Activated naive CD4-positive, alpha-beta T cell treated with anti-CD3 and anti-CD28 coated beads for 36 hours (primary cell): Measurements from ENCODE around the gene NUP188. TPM values are rescaled to one million over a fixed set of nuclear protein-coding genes. Genes with fewer than 3 reads are reported as not detected.
A peak's percentile ranks its signal among the peaks of the same experiment; 100 is the strongest.

Experiments
- CTCF ChIA-PET: fragments of 350-600 bp; sonication (Branson Sonifier 250); formaldehyde crosslinking; loops from one replicate; lab custom pipeline; 2021; ENCODE audit warnings: antibody characterized with exemption; lab: Charles Lee
- DNase-seq: peaks from one replicate; pipeline ENCODE4 v3.0.0-alpha.2; 2020
- H3K27ac Mint-ChIP-seq: one replicate; pipeline ENCODE4 v1.8.0; 2021; ENCODE audit warnings: mild to moderate bottlenecking, mixed read lengths
- H3K27me3 Mint-ChIP-seq: one replicate; pipeline ENCODE4 v1.8.0; 2021; ENCODE audit warnings: low read depth, mixed read lengths
- H3K36me3 Mint-ChIP-seq: one replicate; pipeline ENCODE4 v1.8.0; 2021; ENCODE audit warnings: low read depth, mixed read lengths
- H3K4me1 Mint-ChIP-seq: one replicate; pipeline ENCODE4 v1.8.0; 2021; ENCODE audit warnings: low read depth, mixed read lengths
- H3K4me3 Mint-ChIP-seq: one replicate; pipeline ENCODE4 v1.8.0; 2021; ENCODE audit warnings: mild to moderate bottlenecking, moderate library complexity, mixed read lengths
- H3K9me3 Mint-ChIP-seq: one replicate; pipeline ENCODE4 v1.8.0; 2021; ENCODE audit warnings: mixed read lengths
- intact Hi-C: fragments of 100-400 bp; cut with micrococcal nuclease; formaldehyde crosslinking; loops from one replicate; pipeline ENCODE4 v1.15.1; 2023
- total RNA-seq, 2 experiments: library from RNA; stranded (reverse); gene quantifications; one replicate each; pipeline ENCODE4 v1.2.3, GENCODE V29; 2021

The NUP188 gene
- total RNA-seq, 2 experiments from 2014 or later: 101 to 112 TPM

- DNase-seq: peak; percentile 39
- Mint-ChIP-seq H3K4me1 (peaks cover 61% of the 10 kb centered on the region), H3K36me3 (peaks cover 7% of the 10 kb centered on the region), H3K9me3 (no peaks in the 10 kb centered on the region), H3K27me3 (no peaks in the 10 kb centered on the region), H3K27ac (peak overlapping the region; percentile 75), H3K4me3 (no peak overlapping the region)
- CTCF ChIA-PET: no interaction called here
- intact Hi-C loops: no loop called here
Measured at GRCh38 chr9:128903871-128904620, 43.5 kb upstream of the NUP188 start.

- DNase-seq: no peak
- Mint-ChIP-seq H3K27me3 (no peaks in the 10 kb centered on the region), H3K4me3 (no peak overlapping the region), H3K9me3 (no peaks in the 10 kb centered on the region), H3K36me3 (peaks cover 15% of the 10 kb centered on the region), H3K27ac (no peak overlapping the region), H3K4me1 (peaks cover 50% of the 10 kb centered on the region)
- CTCF ChIA-PET: no interaction called here
- intact Hi-C loops: no loop called here
Measured at GRCh38 chr9:128905964-128906363, 41.5 kb upstream of the NUP188 start.

GRCh38 chr9:128906741-128907140 lies 40.8 kb upstream of the NUP188 start:
- no peak overlapping the region for H3K27ac Mint-ChIP-seq

GRCh38 chr9:128908372-128908771 lies 39.1 kb upstream of the NUP188 start:
- Mint-ChIP-seq H3K27me3 (no peaks in the 10 kb centered on the region), H3K9me3 (no peaks in the 10 kb centered on the region), H3K36me3 (peaks cover 17% of the 10 kb centered on the region), H3K4me3 (no peak overlapping the region), H3K27ac (no peak overlapping the region), H3K4me1 (peaks cover 50% of the 10 kb centered on the region)
- CTCF ChIA-PET: interaction anchor here (0.9 to 1.9 kb wide), 2 partner anchors 20 to 47 kb away, joined by 3 to 9 read pairs; no protein-coding TSS in a partner anchor
- DNase-seq: no peak
- intact Hi-C loops: no loop called here

More at GRCh38 chr9:128906741-128907140, 40.8 kb upstream of the NUP188 start:
- no peaks in the 10 kb centered on the region for H3K27me3 Mint-ChIP-seq
- DNase-seq: no peak
- H3K36me3 Mint-ChIP-seq: peaks cover 15% of the 10 kb centered on the region
- CTCF ChIA-PET: no interaction called here
- intact Hi-C loops: no loop called here
- H3K9me3 Mint-ChIP-seq: no peaks in the 10 kb centered on the region
- no peak overlapping the region for H3K4me3 Mint-ChIP-seq
- H3K4me1 Mint-ChIP-seq: peaks cover 50% of the 10 kb centered on the region

GRCh38 chr9:128909859-128910258 lies 37.6 kb upstream of the NUP188 start:
- Mint-ChIP-seq H3K4me3 (no peak overlapping the region), H3K36me3 (peaks cover 17% of the 10 kb centered on the region), H3K9me3 (no peaks in the 10 kb centered on the region), H3K27ac (no peak overlapping the region), H3K27me3 (no peaks in the 10 kb centered on the region), H3K4me1 (peaks cover 50% of the 10 kb centered on the region)
- no peak for DNase-seq
- CTCF ChIA-PET: interaction anchor here (1.9 kb wide), 1 partner anchor 19 kb away, joined by 9 read pairs; no protein-coding TSS in a partner anchor
- intact Hi-C loops: no loop called here

- DNase-seq: no peak
- no peak overlapping the region for H3K27ac Mint-ChIP-seq
- H3K36me3 Mint-ChIP-seq: peaks cover 17% of the 10 kb centered on the region
- intact Hi-C loops: no loop called here
- H3K4me1 Mint-ChIP-seq: peaks cover 52% of the 10 kb centered on the region
- CTCF ChIA-PET: interaction anchor here (1.2 to 1.7 kb wide), 2 partner anchors 17 to 49 kb away, joined by 3 to 4 read pairs; no protein-coding TSS in a partner anchor
- H3K9me3 Mint-ChIP-seq: no peaks in the 10 kb centered on the region
- H3K4me3 Mint-ChIP-seq: no peak overlapping the region
- H3K27me3 Mint-ChIP-seq: no peaks in the 10 kb centered on the region
Measured at GRCh38 chr9:128910906-128911305, 36.6 kb upstream of the NUP188 start.

- Mint-ChIP-seq H3K4me3 (no peak overlapping the region), H3K4me1 (peaks cover 50% of the 10 kb centered on the region), H3K36me3 (peaks cover 17% of the 10 kb centered on the region), H3K27me3 (no peaks in the 10 kb centered on the region), H3K9me3 (no peaks in the 10 kb centered on the region), H3K27ac (peak overlapping the region; percentile 30)
- no peak for DNase-seq
- intact Hi-C loops: no loop called here
- CTCF ChIA-PET: interaction anchor here (1.2 to 1.7 kb wide), 2 partner anchors 17 to 49 kb away, joined by 3 to 4 read pairs; no protein-coding TSS in a partner anchor
Measured at GRCh38 chr9:128911529-128912035, 35.9 kb upstream of the NUP188 start.

- peaks cover 18% of the 10 kb centered on the region for H3K36me3 Mint-ChIP-seq
- no peaks in the 10 kb centered on the region for H3K9me3 Mint-ChIP-seq
- CTCF ChIA-PET: interaction anchor here (1.7 kb wide), 1 partner anchor 50 kb away, joined by 3 read pairs; no protein-coding TSS in a partner anchor
- peaks cover 48% of the 10 kb centered on the region for H3K4me1 Mint-ChIP-seq
- H3K4me3 Mint-ChIP-seq: no peak overlapping the region
- H3K27ac Mint-ChIP-seq: peak overlapping the region; percentile 42
- intact Hi-C loops: no loop called here
- DNase-seq: no peak
- H3K27me3 Mint-ChIP-seq: no peaks in the 10 kb centered on the region
Measured at GRCh38 chr9:128912270-128912853, 35.1 kb upstream of the NUP188 start.

GRCh38 chr9:128913048-128913900 lies 34.2 kb upstream of the NUP188 start:
- no peak for DNase-seq
- H3K9me3 Mint-ChIP-seq: no peaks in the 10 kb centered on the region
- H3K36me3 Mint-ChIP-seq: peaks cover 18% of the 10 kb centered on the region
- intact Hi-C loops: no loop called here
- peak overlapping the region; percentile 42 for H3K27ac Mint-ChIP-seq
- no peaks in the 10 kb centered on the region for H3K27me3 Mint-ChIP-seq
- no peak overlapping the region for H3K4me3 Mint-ChIP-seq
- CTCF ChIA-PET: no interaction called here
- H3K4me1 Mint-ChIP-seq: peaks cover 45% of the 10 kb centered on the region

- Mint-ChIP-seq H3K4me1 (peaks cover 45% of the 10 kb centered on the region), H3K4me3 (no peak overlapping the region), H3K27me3 (no peaks in the 10 kb centered on the region), H3K36me3 (peaks cover 14% of the 10 kb centered on the region), H3K27ac (no peak overlapping the region), H3K9me3 (no peaks in the 10 kb centered on the region)
- CTCF ChIA-PET: interaction anchor here (0.6 kb wide), 1 partner anchor 12 kb away, joined by 3 read pairs; no protein-coding TSS in a partner anchor
- DNase-seq: peak; percentile 25
- intact Hi-C loops: no loop called here
Measured at GRCh38 chr9:128913995-128914772, 33.3 kb upstream of the NUP188 start.

- no peaks in the 10 kb centered on the region for H3K9me3 Mint-ChIP-seq
- CTCF ChIA-PET: no interaction called here
- H3K27ac Mint-ChIP-seq: no peak overlapping the region
- no peak overlapping the region for H3K4me3 Mint-ChIP-seq
- no peak for DNase-seq
- intact Hi-C loops: no loop called here
- peaks cover 36% of the 10 kb centered on the region for H3K4me1 Mint-ChIP-seq
- H3K36me3 Mint-ChIP-seq: peaks cover 7% of the 10 kb centered on the region
- no peaks in the 10 kb centered on the region for H3K27me3 Mint-ChIP-seq
Measured at GRCh38 chr9:128916204-128916603, 31.3 kb upstream of the NUP188 start.
